Stimulated activated CD4-positive, alpha-beta T cell treated with anti-CD3 and anti-CD28 coated beads, Interleukin-4, amount 100 ng/mL, for 48 hours (primary cell): ENCODE data around the gene CX3CR1.

Source experiments
- DNase-seq, 2 donors: peaks; one replicate each; pipeline ENCODE4 v3.0.0-alpha.2; 2020; ENCODE audit warnings: low read depth in 2 of 2

The CX3CR1 gene

GRCh38 chr3:39292961-39293360, 13.1 kb upstream of the CX3CR1 start:
- DNase-seq: no peak

GRCh38 chr3:39291903-39292329, 12.1 kb upstream of the CX3CR1 start:
- peak; percentile 61 to 81 for DNase-seq

DNA sequence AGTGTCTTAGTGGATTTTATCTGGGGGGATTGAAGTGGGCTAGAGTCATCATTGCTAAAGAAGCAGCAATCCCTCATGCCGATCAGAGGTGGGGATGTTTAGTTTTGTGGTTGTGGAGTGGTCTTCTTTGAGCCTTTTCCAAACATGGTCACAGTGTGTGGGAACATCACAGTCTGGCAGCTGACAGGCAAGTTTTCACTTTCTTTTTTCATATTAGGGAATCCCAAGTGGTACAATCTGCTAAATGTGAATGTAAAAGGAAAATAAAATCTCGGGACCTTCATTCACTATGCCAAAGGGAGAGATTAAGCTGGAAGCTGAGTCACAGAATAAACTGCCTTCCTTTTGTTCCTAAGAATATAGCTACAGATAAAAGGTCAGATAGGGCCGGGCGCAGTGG, 10.4 kb upstream of the CX3CR1 start:
- no peak for DNase-seq

DNA sequence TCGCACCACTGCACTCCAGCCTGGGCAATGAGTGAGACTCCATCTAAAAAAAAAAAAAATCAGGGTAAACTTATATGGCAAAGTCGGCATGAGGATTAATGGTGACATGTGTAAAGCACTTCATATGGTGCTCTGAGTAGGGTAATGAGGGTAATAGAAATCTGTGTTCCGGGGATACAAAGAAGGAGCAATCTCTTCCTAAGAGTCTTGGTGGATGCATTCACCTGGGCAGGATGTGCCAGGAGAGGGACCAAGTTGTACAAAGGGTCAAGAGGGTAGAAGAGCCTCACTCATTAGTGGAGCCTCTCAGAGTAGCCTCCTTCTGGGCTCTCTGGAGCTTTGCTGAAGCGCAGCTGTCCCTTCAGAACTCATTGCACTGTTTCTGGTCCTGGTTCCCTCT, 9.3 kb upstream of the CX3CR1 start:
- no peak for DNase-seq

DNA sequence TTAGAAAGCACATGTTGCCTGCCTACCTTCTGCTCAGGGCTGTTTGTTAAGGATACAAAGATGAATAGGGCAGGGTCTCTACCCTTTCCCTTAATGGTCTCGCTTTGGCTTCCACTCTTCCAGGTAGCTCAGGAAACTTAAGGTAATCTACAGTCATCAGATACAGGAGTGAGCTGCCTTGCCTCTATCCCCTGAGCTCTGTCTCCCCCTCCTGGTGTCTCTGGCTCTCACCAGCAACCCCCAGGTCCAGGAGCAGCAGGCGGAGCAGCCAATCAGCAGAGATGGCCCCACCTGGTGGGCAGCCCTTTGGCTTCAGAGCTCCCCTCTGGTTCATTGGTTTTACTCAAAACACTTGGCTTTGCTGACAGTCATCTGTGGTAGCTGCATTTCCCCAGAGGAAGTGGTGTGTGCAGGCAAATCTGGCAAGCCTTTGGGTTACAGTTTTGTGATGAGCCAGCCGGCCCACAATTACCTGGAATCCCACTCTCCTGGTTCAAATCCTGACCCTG, 8.5 kb upstream of the CX3CR1 start:
- DNase-seq: peak; percentile 67 to 75

DNA sequence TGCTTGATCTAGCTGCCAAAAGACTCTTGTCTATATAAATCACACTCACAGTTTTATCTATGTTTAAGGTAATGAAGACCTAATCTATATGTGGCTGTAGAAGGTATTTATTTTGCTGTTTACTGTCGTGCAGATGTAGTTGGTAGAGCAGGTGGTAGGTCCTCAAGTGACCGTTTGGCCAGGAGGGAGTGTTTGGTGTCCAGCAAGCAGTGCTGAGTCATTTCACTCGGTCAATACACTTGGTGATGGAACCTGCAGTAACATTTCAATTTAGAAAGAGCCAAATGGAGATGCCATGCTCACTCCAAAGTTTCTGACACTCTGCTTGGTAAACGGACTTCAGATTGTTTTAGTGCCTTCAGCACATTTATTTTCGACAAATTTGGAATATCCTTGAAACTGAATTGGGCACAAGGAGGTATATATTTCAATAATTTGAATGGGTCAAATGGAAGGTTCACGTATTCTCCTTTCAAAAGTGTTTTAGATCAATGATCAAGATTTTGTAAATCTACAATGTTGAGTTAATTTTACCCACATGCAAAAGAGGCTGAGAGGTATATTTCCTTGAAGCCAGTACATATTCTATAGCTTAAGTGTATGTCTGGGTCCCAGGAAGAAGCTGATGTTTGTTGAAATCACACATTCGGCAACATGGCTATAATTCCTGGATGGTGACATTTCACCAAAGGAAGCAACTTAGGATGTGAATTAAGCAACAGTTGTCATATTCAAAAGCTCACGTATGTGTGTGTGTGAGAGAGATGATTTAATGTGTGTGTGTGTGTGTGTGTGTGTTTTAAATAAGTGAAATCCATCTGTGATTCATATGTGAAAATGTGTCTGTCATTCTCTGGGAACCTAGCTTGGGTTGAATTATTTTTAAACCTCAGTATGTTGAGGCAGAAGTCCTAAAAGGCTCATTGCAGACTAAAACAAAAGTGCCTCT, 7.7 kb upstream of the CX3CR1 start:
- DNase-seq: no peak

DNA sequence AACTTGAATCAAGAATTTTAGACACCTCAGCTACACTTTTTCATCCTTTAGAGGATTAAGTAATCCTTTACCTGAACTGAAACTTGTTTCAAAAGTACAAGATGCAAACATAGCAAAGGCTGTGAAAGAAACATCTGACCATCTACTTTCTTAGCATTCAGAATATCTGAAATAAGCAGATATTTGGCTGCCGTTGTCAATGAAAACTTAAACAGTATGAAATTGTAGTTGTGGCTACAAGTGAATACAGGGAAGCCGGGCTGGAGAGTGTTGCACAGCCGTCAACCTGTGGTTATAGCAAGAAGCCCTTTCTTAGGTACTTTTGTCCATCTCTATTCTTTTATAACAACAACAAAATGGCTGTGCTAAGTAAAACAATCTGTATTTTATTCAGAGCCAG, 6.9 kb upstream of the CX3CR1 start:
- DNase-seq: no peak

DNA sequence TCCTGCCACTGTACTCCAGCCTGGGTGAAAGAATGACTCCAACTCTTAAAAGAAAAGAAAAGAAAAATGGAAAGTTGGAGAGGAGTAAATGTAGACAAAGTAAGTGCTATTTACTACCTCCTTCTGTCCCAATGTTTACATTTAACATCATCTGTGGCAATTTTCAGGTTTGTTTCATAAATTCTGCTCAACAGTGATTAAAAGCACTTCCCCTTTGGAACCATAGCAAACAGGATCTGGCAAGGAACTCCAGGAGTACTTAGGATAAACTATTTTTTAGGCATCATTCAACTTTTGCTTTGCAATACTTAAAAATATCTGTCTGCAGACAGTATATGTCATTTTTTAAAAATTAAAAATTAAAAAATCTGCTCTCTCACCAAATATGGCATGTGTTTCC, 5.5 kb upstream of the CX3CR1 start:
- no peak for DNase-seq

GRCh38 chr3:39284457-39284881, 4.6 kb upstream of the CX3CR1 start:
- no peak for DNase-seq

DNA sequence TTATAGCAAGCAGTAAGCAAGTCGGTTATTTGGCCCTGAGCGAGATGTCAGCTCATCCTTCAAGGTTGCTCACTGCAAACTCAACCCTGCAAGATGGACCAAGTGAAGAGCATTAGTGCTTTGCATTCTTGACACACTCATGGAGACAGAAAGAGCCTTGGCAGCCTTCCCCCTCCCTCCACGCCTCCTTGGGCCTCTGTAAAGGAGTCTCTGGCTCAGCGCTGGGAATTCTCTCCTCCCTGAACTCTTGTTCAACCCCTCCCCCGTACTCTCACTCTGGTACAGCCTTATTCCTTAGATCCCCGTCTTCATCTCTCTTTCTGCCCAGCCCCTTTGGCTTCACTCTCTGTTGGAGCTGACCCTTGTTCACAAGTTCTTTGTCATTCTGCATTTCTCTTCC, 2.2 kb upstream of the CX3CR1 start:
- no peak for DNase-seq

- no peak for DNase-seq
These were observed 1.7 kb upstream of the CX3CR1 start for GRCh38 chr3:39281533-39281932.

DNA sequence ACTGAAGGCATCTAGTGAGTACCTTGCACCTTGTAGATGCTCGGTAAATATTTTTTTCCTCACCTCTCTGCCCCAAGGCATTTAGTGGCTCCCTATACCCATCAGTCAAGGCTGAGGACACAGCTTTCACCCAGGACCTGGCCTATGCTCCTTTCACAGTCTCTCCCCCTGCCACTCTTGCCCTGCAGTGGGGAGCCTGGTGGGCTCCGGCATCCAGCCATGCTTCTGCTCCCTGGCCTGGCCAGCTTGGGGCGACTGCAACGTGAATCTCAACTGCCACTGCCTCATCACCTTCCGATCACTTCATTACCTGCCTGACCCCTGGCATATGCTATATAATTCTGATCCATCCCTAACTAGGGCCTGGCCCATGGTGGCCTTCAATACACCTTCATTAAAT, 735 bp upstream of the CX3CR1 start:
- DNase-seq: no peak

- DNase-seq: no peak
These were observed 1.3 kb downstream of the CX3CR1 start for GRCh38 chr3:39278616-39278935.

DNA sequence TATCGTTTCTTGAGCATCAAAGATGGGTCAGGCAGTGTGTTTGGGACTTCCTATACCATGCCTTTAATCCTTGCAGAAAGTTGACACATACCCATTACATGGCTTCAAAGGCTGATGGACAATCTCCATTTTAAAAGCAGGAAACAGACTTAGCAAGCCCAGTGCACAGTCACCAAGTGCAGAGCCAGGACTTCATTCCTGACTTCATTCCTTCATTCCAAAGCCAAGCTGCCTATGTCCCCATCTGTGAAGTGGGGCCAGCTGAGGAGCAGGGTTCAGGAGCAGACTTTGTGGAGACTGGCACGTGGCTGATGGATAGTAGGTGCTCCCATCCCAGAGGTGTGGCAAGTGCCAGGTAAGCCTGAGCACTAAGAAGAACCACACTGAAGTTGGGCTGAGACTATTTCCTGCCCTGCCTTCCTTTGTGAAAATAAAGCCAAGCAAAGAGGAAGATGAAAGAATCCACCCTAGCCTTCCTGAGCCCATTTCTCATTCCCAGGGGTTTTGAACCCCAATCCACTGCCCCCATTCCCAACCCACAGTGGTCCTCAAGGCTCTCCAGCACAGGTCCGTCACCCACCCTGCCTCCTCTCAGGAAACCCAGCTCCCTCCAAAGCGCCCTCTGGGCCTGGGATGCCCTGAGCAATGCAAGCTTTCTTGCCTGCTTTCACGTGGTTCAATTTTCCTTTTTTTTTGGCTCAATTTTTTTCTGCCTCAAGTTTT, 1.8 kb downstream of the CX3CR1 start:
- no peak for DNase-seq

- no peak for DNase-seq
These were observed 3.1 kb downstream of the CX3CR1 start for GRCh38 chr3:39276746-39277145.

- DNase-seq: no peak
These were observed 3.8 kb downstream of the CX3CR1 start for GRCh38 chr3:39275963-39276593.

GRCh38 chr3:39275052-39275451, 4.8 kb downstream of the CX3CR1 start:
- DNase-seq: no peak

DNA sequence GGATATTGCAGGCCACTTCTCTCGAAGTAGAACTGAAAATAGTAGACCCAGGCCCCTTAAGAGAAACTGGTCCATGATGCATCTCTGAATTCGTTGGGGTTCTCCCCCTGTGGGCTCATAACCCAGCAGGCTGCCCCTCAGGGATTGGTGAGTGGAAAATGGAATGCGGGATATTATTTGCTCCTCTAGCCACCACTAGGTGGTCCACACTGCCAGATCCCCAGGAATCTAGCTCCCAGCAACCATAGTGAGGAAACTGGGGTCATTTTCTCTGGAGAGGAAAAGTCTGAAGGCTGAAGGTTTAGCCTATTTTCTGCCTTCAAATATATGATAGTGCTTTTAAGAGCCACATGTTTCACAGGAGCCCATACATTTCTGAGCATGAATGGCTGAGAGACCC, 6.7 kb downstream of the CX3CR1 start:
- DNase-seq: no peak

- DNase-seq: no peak
These were observed 7.6 kb downstream of the CX3CR1 start for GRCh38 chr3:39272191-39272590.

- DNase-seq: no peak
These were observed 8.4 kb downstream of the CX3CR1 start for GRCh38 chr3:39271363-39271914.

DNA sequence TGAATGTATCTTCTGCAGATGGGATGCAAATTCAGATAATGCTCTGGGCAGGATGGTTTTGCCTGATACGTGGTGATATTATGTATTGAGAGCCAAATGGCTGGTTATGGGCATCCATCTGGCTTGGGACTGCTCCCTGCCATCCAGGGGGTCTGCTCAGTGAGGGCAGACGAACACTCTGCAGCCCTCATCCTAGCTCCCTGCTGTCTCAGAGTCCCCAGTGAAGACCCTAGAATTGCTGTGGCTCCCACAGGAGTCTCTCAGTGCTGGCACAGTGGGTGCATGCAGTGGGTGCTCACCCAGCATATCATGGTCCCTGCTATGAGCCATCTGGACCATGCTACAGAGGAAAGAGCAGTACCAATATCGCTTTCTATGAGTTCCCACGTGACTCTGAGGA, 10.3 kb downstream of the CX3CR1 start:
- DNase-seq: no peak

GRCh38 chr3:39268549-39268900, 11.3 kb downstream of the CX3CR1 start:
- no peak for DNase-seq
